AG04450 (cell line): ENCODE measurements around the gene CHST11. TPM values are rescaled to one million over a fixed set of nuclear protein-coding genes. Genes with fewer than 3 reads are reported as not detected.

ENCODE experiments used
- CTCF ChIA-PET: fragments of 300-600, 350-600 bp; formaldehyde crosslinking; extraction: SDS; loops from one replicate; lab custom pipeline; 2022; ENCODE audit warnings: antibody characterized with exemption, inconsistent platforms; lab: Charles Lee
- POLR2A ChIA-PET: fragments of 350-600 bp; formaldehyde crosslinking; extraction: SDS; loops from one replicate; lab custom pipeline; 2021; ENCODE audit warnings: antibody characterized with exemption, inconsistent platforms; lab: Yijun Ruan, JAX
- DNase-seq: peaks from one replicate; pipeline ENCODE4 v3.0.0-alpha.2; 2011; ENCODE audit warnings: low read depth, low spot score
- H3K27ac ChIP-seq: one replicate; pipeline ENCODE4 v1.5.1; 2012; ENCODE audit warnings: low read depth, low read length, control low read depth
- H3K27me3 ChIP-seq: one replicate; pipeline ENCODE4 v1.6.0; 2012; ENCODE audit warnings: low read length; ENCODE audit not compliant: control insufficient read depth, insufficient read depth
- H3K4me3 ChIP-seq: 2 replicates; pipeline ENCODE4 v1.5.1; 2011; ENCODE audit warnings: mild to moderate bottlenecking, low read depth, low read length, control low read depth
- H3K9me3 ChIP-seq: 2 replicates; pipeline ENCODE4 v1.5.1; 2012; ENCODE audit warnings: low read length; ENCODE audit not compliant: control insufficient read depth, insufficient read depth
- polyA plus RNA-seq: library from polyadenylated mRNA; depleted of rRNA; stranded (reverse); fragments of >200 nt; gene quantifications from 2 replicates; pipeline ENCODE4 v1.2.3, GENCODE V29; 2011
- TF ChIP-seq, protein P1 (sequence below): IDR thresholded peaks from 2 replicates; pipeline ENCODE4 v1.5.1; 2011; ENCODE audit warnings: low read depth, low read length, control low read depth, inconsistent platforms

The CHST11 gene
- polyA plus RNA-seq, 1 experiment: 2.7 TPM

DNA sequence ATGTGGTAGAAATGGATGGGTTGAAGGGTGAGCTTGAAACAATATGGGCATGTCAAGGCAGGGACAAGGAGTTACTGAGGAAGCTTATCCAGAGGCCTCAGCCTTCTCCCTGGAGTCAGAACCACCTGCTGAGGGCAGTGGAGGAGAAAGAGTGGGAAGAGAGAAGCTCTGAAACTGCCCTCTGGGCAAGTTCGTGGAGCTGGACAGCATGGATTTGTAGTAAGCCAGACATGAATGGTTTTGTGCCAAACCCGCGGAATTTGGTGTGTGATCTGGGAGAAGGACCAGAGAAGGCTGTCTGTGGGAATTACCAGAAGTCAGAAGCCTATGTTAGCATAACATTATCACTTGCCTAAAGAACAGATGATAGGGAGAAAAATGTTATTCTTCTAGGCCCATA, 336.5 kb downstream of the CHST11 start:
- ChIA-PET CTCF (interaction anchor here (0.5 to 1.2 kb wide), 2 partner anchors 411 to 591 kb away, joined by 4 to 6 read pairs; no protein-coding TSS in a partner anchor), POLR2A (no interaction called here)
- TF ChIP-seq, protein P1, sequence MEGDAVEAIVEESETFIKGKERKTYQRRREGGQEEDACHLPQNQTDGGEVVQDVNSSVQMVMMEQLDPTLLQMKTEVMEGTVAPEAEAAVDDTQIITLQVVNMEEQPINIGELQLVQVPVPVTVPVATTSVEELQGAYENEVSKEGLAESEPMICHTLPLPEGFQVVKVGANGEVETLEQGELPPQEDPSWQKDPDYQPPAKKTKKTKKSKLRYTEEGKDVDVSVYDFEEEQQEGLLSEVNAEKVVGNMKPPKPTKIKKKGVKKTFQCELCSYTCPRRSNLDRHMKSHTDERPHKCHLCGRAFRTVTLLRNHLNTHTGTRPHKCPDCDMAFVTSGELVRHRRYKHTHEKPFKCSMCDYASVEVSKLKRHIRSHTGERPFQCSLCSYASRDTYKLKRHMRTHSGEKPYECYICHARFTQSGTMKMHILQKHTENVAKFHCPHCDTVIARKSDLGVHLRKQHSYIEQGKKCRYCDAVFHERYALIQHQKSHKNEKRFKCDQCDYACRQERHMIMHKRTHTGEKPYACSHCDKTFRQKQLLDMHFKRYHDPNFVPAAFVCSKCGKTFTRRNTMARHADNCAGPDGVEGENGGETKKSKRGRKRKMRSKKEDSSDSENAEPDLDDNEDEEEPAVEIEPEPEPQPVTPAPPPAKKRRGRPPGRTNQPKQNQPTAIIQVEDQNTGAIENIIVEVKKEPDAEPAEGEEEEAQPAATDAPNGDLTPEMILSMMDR: no peak
- H3K4me3 ChIP-seq: no peak overlapping the region
- no peaks in the 10 kb centered on the region for H3K9me3 ChIP-seq
- DNase-seq: no peak
- H3K27me3 ChIP-seq: peaks cover 3% of the 10 kb centered on the region
- H3K27ac ChIP-seq: no peak overlapping the region

- H3K4me3 ChIP-seq: no peak overlapping the region
- TF ChIP-seq, protein P1: no peak
- ChIA-PET POLR2A (no interaction called here), CTCF (interaction anchor here (0.5 to 1.2 kb wide), 3 partner anchors 9 to 592 kb away, joined by 3 to 6 read pairs (median 4); no protein-coding TSS in a partner anchor)
- H3K27ac ChIP-seq: no peak overlapping the region
- DNase-seq: no peak
- no peaks in the 10 kb centered on the region for H3K27me3 ChIP-seq
- no peaks in the 10 kb centered on the region for H3K9me3 ChIP-seq
These were observed 337.2 kb downstream of the CHST11 start for GRCh38 chr12:104793968-104794367.

DNA sequence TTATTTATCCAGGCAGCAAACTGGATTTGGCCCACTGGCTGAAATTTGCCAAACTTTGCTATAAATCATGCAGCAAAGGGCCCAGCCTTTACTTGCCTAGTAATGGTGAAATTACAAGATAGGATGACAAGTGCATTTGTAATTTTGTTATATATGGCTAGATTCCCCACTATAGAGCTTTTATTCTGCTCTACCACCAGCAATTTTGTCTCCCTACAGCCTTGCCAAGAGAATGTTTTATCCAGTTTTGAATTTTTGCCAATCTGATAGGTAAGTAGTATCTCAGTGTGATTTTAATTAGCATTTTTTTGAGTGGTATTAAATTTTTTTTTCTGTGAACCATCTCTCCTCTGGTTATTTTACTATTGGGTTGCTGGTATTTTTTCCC, 339.7 kb downstream of the CHST11 start:
- POLR2A ChIA-PET: no interaction called here
- Histone ChIP-seq H3K27ac (no peak overlapping the region), H3K4me3 (no peak overlapping the region), H3K27me3 (peaks cover 3% of the 10 kb centered on the region), H3K9me3 (no peaks in the 10 kb centered on the region)
- TF ChIP-seq, protein P1: no peak
- CTCF ChIA-PET: interaction anchor here (0.9 kb wide), 1 partner anchor 35 kb away, joined by 3 read pairs; no protein-coding TSS in a partner anchor
- no peak for DNase-seq

DNA sequence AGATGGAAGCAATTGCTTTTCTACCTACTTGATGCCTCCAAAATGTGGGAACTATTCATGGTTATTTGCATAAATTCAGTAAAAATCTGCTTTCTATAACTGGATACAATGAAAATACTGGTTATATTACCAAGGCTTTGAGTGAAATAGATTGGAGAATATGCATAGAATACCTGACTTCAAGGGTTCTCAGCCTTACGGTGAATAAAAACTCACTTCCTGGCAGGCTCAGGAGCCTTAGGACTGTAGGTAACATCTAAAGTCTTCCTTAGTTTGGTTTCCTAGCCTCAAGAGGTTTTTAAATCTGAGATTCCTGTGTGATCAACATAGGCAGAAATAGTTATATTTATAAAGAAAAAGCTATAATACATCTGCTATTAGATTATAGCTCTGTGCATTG, 342.7 kb downstream of the CHST11 start:
- CTCF ChIA-PET: interaction anchor here (1.7 kb wide), 2 partner anchors 9 to 28 kb away, joined by 3 to 11 read pairs; no protein-coding TSS in a partner anchor
- Histone ChIP-seq H3K27me3 (peaks cover 3% of the 10 kb centered on the region), H3K9me3 (no peaks in the 10 kb centered on the region), H3K4me3 (no peak overlapping the region), H3K27ac (no peak overlapping the region)
- POLR2A ChIA-PET: no interaction called here
- TF ChIP-seq, protein P1: no peak
- DNase-seq: no peak

GRCh38 chr12:104801005-104801404, 344.3 kb downstream of the CHST11 start:
- CTCF ChIA-PET: interaction anchor here (1.7 kb wide), 2 partner anchors 11 to 26 kb away, joined by 3 to 11 read pairs; no protein-coding TSS in a partner anchor
- TF ChIP-seq, protein P1: no peak

More at GRCh38 chr12:104801005-104801404, 344.3 kb downstream of the CHST11 start:
- H3K9me3 ChIP-seq: no peaks in the 10 kb centered on the region
- H3K27me3 ChIP-seq: peaks cover 3% of the 10 kb centered on the region
- no peak overlapping the region for H3K27ac ChIP-seq
- H3K4me3 ChIP-seq: no peak overlapping the region
- no peak for DNase-seq
- POLR2A ChIA-PET: no interaction called here
